Kidney (tissue), 14 donors: Measurements from ENCODE around the gene CTNNB1. TPM values are rescaled to one million over a fixed set of nuclear protein-coding genes. Genes with fewer than 3 reads are reported as not detected.
A peak's percentile ranks its signal among the peaks of the same experiment; 100 is the strongest.

Experiments used
- DNase-seq, 5 donors: peaks; one replicate each; pipeline ENCODE4 v3.0.0-alpha.2; 2013 to 2020
- FAIRE-seq: peaks from 2 replicates; lab custom pipeline; 2012; peaks lifted over from hg19 to GRCh38; lab: Jason Lieb, UNC
- H3K27ac ChIP-seq, 2 donors: one replicate each; pipeline ENCODE4 v1.7.0; 2013; ENCODE audit warnings: low read depth in 2 of 2, low read length in 2 of 2, inconsistent platforms in 1 of 2
- H3K27me3 ChIP-seq: one replicate; pipeline ENCODE4 v1.7.1; 2013; ENCODE audit warnings: low read length, inconsistent platforms; ENCODE audit not compliant: control insufficient read depth, insufficient read depth
- H3K36me3 ChIP-seq, 3 donors: one replicate each; pipeline versions ENCODE4 v1.7.0 to v1.7.1; 2013; ENCODE audit warnings: low read length in 3 of 3, control low read depth in 1 of 3, inconsistent platforms in 1 of 3; ENCODE audit not compliant: insufficient read depth in 3 of 3, control insufficient read depth in 2 of 3
- H3K4me1 ChIP-seq, 3 donors: one replicate each; pipeline versions ENCODE4 v1.7.0 to v1.7.1; 2013; ENCODE audit warnings: low read length in 3 of 3, inconsistent platforms in 1 of 3, low read depth in 1 of 3; ENCODE audit not compliant: control insufficient read depth in 2 of 3, insufficient read depth in 2 of 3
- H3K4me3 ChIP-seq, 3 donors: one replicate each; pipeline versions ENCODE4 v1.7.0 to v1.8.1; 2013; ENCODE audit warnings: low read length in 3 of 3, control low read depth in 1 of 3, inconsistent platforms in 1 of 3
- H3K9ac ChIP-seq, 3 donors: one replicate each; pipeline versions ENCODE4 v1.7.0 to v1.7.1; 2013; ENCODE audit warnings: low read length in 3 of 3, control low read depth in 1 of 3, inconsistent platforms in 1 of 3
- H3K9me3 ChIP-seq, 3 donors: one replicate each; pipeline versions ENCODE4 v1.7.0 to v1.7.1; 2013; ENCODE audit warnings: low read length in 3 of 3, control low read depth in 1 of 3, inconsistent platforms in 1 of 3; ENCODE audit not compliant: control insufficient read depth in 2 of 3, insufficient read depth in 1 of 3
- intact Hi-C: fragments of 100-400 bp; cut with DNase I; formaldehyde crosslinking; loops from one replicate; pipeline ENCODE4 v1.11.1; 2022
- polyA plus RNA-seq: library from polyadenylated mRNA; stranded (reverse); fragments of 350-450 nt; fragmentation: Illumina TruSeq; extraction: RNeasy Lipid Tissue Mini Kit (QIAGEN cat#74804); gene quantifications from one replicate; pipeline ENCODE4 v1.2.3, GENCODE V29; 2014; ENCODE audit warnings: low read depth, low replicate concordance; ENCODE audit not compliant: insufficient read depth
- total RNA-seq: library from RNA; stranded (reverse); fragmentation: NEBNext Ultra II Directional; extraction: Animal tissue kit (Norgen Biotek cat#: 25700); gene quantifications from one replicate; pipeline ENCODE4 v1.2.1, GENCODE V29; 2021
- TF ChIP-seq, protein P1 (sequence below): IDR thresholded peaks from 3 replicates; pipeline ENCODE4 v1.5.1; 2012; ENCODE audit warnings: mild to moderate bottlenecking, moderate library complexity, borderline replicate concordance; ENCODE audit not compliant: insufficient read depth; ENCODE audit errors: extremely low read depth
- donor health status: control.
- donor health status: control.
- donor health status: control.
- donor health status: control.
- donor health status: control.
- donor health status: DM: yes; HTN: yes; CAD: no.
- donor health status: Normal renal cell carcinoma (clear cell type).

CTNNB1 gene
- total and polyA plus RNA-seq, 2 donors from 2014 or later = 97.0 to 329 TPM

DNA sequence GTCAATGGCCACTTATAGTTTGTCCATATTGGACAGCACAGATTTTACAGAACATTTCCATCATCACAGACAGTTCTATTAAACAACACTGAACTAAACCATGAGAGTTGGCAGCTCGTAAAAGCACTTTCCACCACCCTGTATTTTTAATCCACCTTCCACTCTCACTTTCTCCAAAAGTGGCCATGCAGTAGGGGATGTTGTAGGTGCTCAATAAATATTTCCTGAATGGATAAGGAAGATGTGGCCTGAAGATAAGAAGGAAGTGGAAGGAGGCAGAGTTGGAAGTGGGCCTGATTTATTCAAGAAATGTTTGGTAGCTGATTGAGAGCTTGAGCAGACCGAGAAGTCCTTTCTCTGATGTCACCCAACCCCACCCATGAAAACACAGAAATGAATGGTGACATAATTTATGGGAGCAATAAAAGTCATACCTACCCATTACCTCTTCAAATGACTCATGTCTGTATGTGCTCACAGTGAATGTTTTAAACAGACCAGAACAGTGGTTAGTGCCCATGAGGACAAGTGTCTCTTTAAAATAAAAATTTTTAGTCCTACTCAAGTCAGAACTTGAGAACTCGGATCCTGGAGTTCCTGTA, 39.6 kb upstream of the CTNNB1 start:
- intact Hi-C loops = no loop called here
- H3K9ac ChIP-seq = no peak overlapping the region
- H3K9me3 ChIP-seq = no peaks in the 10 kb centered on the region
- FAIRE-seq (no peak), DNase-seq (no peak)
- TF ChIP-seq, protein P1, sequence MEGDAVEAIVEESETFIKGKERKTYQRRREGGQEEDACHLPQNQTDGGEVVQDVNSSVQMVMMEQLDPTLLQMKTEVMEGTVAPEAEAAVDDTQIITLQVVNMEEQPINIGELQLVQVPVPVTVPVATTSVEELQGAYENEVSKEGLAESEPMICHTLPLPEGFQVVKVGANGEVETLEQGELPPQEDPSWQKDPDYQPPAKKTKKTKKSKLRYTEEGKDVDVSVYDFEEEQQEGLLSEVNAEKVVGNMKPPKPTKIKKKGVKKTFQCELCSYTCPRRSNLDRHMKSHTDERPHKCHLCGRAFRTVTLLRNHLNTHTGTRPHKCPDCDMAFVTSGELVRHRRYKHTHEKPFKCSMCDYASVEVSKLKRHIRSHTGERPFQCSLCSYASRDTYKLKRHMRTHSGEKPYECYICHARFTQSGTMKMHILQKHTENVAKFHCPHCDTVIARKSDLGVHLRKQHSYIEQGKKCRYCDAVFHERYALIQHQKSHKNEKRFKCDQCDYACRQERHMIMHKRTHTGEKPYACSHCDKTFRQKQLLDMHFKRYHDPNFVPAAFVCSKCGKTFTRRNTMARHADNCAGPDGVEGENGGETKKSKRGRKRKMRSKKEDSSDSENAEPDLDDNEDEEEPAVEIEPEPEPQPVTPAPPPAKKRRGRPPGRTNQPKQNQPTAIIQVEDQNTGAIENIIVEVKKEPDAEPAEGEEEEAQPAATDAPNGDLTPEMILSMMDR = no peak
- H3K27ac ChIP-seq = no peak overlapping the region
- H3K27me3 ChIP-seq = no peaks in the 10 kb centered on the region
- no peak overlapping the region for H3K4me3 ChIP-seq
- peaks cover 0 to 4% (median 0%) of the 10 kb centered on the region in 3 donors for H3K4me1 ChIP-seq
- H3K36me3 ChIP-seq = no peaks in the 10 kb centered on the region

DNA sequence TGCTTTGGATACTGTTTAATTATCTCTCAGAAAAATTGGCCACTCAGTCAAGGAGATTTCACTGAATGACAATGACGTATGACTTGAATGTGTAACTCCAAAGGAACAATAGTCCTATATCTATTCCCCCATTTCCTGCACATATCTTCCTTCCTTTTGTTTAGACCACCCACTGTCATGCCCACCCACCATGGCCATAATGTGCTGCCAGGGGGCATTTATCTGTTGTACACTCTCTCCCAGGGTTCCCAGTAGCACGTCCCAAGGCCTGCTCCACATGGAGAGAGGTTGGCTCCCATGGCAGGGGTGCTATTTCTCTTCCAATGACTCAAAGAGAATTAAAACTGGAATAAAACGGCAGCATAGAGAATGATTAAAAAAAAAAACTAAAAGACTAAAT, 36.8 kb upstream of the CTNNB1 start:
- Histone ChIP-seq H3K4me3 (no peak overlapping the region), H3K9me3 (no peaks in the 10 kb centered on the region), H3K27me3 (no peaks in the 10 kb centered on the region), H3K9ac (no peak overlapping the region), H3K36me3 (no peaks in the 10 kb centered on the region), H3K4me1 (peaks cover 0 to 4% (median 0%) of the 10 kb centered on the region in 3 donors), H3K27ac (no peak overlapping the region)
- intact Hi-C loops = no loop called here
- FAIRE-seq = no peak
- TF ChIP-seq, protein P1 = no peak
- DNase-seq = peak in 1 of 5 donors; percentile 32

DNA sequence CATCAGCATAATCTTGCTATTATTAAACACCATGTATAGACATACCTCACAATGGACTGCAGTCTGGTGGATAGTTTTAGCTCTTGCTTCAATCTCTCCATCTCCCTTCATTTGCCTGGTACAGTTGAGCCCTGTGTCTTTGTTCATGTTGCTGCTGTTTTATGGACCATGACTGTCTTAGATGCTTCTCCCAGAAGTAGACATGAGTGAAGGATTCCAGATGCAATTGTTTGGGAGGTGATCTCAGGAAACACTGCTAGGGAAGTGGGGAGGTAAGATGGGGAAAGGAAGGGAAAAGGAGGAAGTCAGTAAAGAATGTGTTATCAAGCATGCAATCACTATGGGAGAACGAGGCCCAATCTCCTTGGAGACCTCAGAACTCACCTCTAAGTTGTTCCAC, 36.3 kb upstream of the CTNNB1 start:
- peak in 2 of 5 donors; percentile 78 to 84 for DNase-seq
- H3K9me3 ChIP-seq = no peaks in the 10 kb centered on the region
- TF ChIP-seq, protein P1 = no peak
- no peak overlapping the region for H3K4me3 ChIP-seq
- no peaks in the 10 kb centered on the region for H3K27me3 ChIP-seq
- no peaks in the 10 kb centered on the region for H3K36me3 ChIP-seq
- H3K27ac ChIP-seq = no peak overlapping the region
- H3K4me1 ChIP-seq = peaks cover 0 to 4% (median 0%) of the 10 kb centered on the region in 3 donors
- no peak for FAIRE-seq
- intact Hi-C loops = no loop called here
- no peak overlapping the region for H3K9ac ChIP-seq
